Measurements from ENCODE around the gene ELP5.

ELP5 gene

DNA sequence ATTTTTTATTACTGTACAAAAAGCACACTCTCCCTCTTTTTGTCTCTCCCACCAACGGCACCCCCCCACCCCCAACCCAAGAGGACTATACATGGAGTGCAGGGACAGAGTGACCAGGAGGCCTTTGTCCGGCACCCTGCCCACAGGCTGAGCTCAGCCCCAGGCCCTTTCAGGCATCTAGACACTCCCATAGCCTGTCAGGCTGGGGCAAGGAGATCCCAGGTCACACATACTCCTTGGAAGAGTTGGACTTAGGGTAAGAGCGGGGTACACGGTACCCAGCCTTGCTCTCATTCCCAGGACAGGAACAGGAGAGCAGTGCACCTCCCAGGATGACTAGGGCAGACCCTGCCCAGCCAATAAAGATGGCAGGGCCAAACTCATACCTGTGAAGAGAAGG is 8.1 kb downstream of the ELP5 start:
- in situ Hi-C loops (cut with MboI; ENCODE audit: low sequenced_read_pairs, unreplicated experiment), result no loop called here
- TF ChIP-seq, protein P1, sequence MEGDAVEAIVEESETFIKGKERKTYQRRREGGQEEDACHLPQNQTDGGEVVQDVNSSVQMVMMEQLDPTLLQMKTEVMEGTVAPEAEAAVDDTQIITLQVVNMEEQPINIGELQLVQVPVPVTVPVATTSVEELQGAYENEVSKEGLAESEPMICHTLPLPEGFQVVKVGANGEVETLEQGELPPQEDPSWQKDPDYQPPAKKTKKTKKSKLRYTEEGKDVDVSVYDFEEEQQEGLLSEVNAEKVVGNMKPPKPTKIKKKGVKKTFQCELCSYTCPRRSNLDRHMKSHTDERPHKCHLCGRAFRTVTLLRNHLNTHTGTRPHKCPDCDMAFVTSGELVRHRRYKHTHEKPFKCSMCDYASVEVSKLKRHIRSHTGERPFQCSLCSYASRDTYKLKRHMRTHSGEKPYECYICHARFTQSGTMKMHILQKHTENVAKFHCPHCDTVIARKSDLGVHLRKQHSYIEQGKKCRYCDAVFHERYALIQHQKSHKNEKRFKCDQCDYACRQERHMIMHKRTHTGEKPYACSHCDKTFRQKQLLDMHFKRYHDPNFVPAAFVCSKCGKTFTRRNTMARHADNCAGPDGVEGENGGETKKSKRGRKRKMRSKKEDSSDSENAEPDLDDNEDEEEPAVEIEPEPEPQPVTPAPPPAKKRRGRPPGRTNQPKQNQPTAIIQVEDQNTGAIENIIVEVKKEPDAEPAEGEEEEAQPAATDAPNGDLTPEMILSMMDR (IDR thresholded peaks at IDR 0.05; ENCODE audit: borderline replicate concordance, control extremely low read depth, extremely low read depth, insufficient read depth, missing control alignments), result no peak
- no peak for DNase-seq (ENCODE audit: low spot score)

DNA sequence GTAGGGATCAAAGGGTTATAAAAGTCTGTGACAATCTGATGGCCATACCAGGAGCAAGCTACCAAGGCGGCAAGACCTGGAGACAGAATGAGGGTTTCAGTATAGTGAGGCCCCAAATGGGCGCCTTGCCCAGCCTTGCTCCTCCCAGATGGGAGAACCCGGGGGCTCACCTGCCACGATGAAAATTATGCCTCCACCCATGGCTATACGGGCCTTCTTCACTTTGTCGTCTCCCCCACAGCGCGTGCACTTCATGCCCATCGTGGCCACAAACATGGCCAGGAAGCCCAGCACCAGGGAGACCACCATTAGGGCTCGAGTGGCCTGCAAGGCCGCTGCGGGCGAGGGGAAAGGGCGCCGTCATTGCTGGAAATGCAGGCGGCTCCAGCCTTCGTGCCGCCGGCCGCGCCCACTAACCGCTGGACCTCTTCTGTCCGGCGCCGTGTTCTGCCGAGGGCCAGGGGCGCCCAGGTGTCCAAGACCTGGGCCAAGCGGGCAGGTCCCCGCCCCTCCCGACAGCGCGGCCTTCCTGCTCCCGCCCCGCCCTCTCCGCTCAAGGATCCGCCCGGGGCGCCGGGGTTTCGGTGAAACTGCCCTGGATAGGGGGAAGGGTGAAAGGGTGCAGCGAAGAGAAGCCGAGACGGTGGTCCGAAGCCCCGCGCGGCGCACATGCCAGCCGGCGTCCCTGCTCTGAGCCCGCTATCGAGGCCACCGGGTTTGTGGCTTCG is 8.8 kb downstream of the ELP5 start:
- DNase-seq (ENCODE audit: low spot score), result peak; percentile 65

DNA sequence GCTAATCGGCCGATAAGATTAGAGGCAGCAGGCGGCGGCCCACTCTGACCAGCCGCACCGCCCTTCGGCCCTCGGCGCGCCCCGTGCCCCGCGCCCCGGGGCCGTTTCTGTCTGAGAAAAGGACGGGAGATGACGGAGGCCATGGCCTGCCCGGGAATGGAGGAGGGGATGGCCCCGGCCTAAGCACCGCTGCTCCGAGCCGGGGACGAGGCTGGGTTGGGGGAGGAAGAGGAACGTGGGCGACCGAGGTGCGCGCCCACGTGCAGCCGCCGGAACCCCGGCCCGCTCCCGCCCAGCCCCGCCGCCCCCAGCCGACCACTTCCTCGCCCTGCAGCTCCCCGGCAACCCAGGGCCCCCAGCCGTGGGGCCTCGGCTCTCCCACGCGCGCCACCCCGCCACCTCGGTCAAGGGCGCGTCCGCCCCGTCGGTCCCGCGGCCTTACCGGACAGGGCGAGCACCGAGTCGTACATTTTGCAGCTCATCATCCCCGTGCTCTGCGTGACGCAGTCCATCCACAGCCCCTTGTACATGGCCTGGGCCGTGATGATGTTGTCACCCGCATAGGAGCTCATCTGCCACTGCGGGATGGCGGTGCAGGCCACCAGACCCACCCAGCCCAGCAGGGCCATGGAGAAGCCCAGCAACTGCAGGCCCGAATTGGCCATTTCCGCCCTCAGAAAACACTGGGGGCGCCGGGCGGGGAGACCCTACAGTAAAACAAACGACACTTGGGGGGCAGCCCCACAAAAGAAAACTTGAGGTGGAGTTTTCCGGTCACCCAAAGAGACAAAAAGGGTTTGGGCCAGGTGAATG is 9.6 kb downstream of the ELP5 start:
- DNase-seq (ENCODE audit: low spot score), result peak; percentile 71
- TF ChIP-seq, protein P1 (IDR thresholded peaks at IDR 0.05; ENCODE audit: borderline replicate concordance, control extremely low read depth, extremely low read depth, insufficient read depth, missing control alignments), result no peak
- in situ Hi-C loops (cut with MboI; ENCODE audit: low sequenced_read_pairs, unreplicated experiment), result no loop called here

More for the DNA sequence above, 8.8 kb downstream of the ELP5 start:
- in situ Hi-C loops (cut with MboI; ENCODE audit: low sequenced_read_pairs, unreplicated experiment), result no loop called here
- TF ChIP-seq, protein P1 (IDR thresholded peaks at IDR 0.05; ENCODE audit: borderline replicate concordance, control extremely low read depth, extremely low read depth, insufficient read depth, missing control alignments), result no peak

DNA sequence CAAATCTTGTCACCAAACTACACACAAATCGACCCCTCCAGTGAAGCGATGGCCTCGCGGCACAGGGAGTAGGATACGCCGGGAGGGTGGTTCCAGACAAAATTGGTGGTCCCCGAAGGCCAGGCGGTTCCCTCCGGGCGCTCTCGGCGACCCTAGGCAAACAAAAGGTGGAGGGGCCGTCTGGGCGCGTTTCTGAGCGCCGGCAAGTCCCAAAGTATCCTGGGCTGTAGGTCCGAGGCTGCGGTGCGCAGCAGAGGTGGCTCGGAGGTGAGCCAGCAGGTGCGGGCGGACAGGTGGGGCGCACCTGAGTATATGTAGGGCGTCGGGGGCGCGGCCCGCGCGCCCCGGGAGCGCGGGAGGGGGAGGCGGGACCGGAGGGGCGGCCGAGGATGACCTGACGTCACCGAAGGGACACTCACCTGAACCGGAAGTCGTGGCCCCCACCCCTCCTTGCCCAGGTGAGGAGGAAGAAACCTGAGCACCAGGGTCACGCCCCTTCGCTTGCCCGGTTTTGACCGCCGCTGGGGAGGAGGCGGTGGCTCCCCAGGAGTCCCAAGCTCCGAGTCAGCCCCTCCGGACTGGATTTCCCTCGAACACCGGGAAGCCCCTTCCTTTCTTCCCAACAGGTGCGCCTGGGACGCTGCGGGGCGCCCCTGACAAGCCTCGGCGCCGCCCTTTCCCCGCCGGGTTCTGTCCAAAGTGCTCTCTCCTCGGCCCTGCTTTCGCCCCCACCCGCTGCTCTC is 10.3 kb downstream of the ELP5 start, which contains the start of gene CLDN7:
Gene CLDN7, minus strand, starts transcription at position 287 of the 743 bp plus-strand sequence. CDS start 435 bp downstream, outside the sequence.
- no peak for DNase-seq (ENCODE audit: low spot score)
- TF ChIP-seq, protein P1 (IDR thresholded peaks at IDR 0.05; ENCODE audit: borderline replicate concordance, control extremely low read depth, extremely low read depth, insufficient read depth, missing control alignments), result no peak
- in situ Hi-C loops (cut with MboI; ENCODE audit: low sequenced_read_pairs, unreplicated experiment), result no loop called here

DNA sequence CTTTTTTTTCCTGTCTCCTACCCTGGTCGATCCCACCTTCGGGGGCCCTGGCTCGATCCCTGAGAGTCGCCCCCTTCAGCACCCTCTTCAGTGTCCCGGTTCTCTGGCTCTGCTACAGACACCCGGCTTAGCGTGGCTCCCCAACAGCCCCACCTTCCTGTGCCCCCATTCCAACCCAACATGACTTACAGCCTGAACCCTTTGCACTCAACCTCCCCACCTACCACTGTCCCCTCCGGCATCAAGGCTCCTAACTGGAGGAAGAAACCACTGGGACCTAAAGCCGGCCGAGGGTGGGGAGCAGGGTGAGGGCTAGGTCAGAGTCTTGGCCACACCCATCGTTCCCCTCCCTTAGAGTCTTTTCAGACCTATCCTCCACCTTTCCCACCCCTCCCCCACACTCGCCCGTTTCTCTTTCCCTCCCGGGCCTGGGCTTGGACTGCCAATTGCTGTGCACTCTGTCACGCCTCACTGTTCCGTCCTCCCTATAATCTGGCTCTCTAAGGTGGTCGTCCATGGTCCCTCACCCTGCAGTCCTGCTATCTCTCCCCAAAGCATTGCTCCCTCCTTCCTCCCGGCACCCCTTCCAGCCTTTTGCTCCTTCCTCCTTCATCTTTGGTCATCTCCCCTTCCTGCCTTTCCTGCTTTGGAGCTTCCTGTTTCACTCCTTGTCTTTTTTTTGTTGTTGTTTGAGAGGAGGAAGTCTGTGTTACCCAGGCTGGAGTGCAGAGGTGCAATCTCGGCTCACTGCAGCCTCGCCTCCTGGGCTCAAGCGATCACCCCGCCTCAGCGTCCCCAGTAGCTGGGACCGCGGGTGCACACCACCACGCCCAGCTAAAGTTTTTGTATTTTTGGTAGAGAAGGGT is 11.2 kb downstream of the ELP5 start:
- no peak for DNase-seq (ENCODE audit: low spot score)
- TF ChIP-seq, protein P1 (IDR thresholded peaks at IDR 0.05; ENCODE audit: borderline replicate concordance, control extremely low read depth, extremely low read depth, insufficient read depth, missing control alignments), result no peak
- in situ Hi-C loops (cut with MboI; ENCODE audit: low sequenced_read_pairs, unreplicated experiment), result no loop called here

Data from GM13976 (cell line).